ENCODE results near the gene HES7. TPM values are rescaled to one million over a fixed set of nuclear protein-coding genes. Genes with fewer than 3 reads are reported as not detected.

The HES7 gene
- total RNA-seq, 2 experiments from 2014 or later, result 4.0 to 4.9 TPM

DNA sequence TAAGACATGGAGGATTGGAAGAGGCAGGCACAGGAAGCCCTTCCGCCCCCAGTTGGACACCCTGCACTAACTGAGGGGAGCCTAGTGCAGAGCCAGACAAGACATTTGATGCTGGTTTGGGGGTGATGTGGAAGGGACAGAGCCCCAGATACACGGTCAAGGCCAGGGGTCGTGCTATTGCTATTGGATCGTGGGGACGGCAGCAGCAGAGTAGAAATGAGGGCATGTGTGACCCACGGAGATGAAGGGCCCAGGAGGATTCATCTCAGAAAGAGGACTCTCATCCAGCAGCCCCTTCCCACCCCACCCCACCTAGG, 40.9 kb upstream of the HES7 start:
- ChIA-PET CTCF (interaction anchor here (0.6 to 1.3 kb wide), 4 partner anchors 28 to 82 kb away, joined by 3 to 4 read pairs (median 3); no protein-coding TSS in a partner anchor), POLR2A (interaction anchor here (0.8 to 22.8 kb wide), 13 partner anchors 7 to 478 kb away, joined by 3 to 476 read pairs (median 5); partner anchors contain the start of genes HES7 and TMEM107)
- peak overlapping the region; percentile 99 for H3K27ac Mint-ChIP-seq
- peak overlapping the region; percentile 77 for H3K4me3 Mint-ChIP-seq
- intact Hi-C loops (cut with micrococcal nuclease), result no loop called here
- no peak for DNase-seq
- H3K4me1 Mint-ChIP-seq (ENCODE audit: low read depth), result peaks cover 43% of the 10 kb centered on the region
- peak; percentile 9 for ATAC-seq
- no peaks in the 10 kb centered on the region for H3K27me3 Mint-ChIP-seq
- H3K9me3 Mint-ChIP-seq, result no peaks in the 10 kb centered on the region
- H3K36me3 Mint-ChIP-seq (ENCODE audit: low read depth), result peaks cover 21% of the 10 kb centered on the region
- TF ChIP-seq, protein P1, sequence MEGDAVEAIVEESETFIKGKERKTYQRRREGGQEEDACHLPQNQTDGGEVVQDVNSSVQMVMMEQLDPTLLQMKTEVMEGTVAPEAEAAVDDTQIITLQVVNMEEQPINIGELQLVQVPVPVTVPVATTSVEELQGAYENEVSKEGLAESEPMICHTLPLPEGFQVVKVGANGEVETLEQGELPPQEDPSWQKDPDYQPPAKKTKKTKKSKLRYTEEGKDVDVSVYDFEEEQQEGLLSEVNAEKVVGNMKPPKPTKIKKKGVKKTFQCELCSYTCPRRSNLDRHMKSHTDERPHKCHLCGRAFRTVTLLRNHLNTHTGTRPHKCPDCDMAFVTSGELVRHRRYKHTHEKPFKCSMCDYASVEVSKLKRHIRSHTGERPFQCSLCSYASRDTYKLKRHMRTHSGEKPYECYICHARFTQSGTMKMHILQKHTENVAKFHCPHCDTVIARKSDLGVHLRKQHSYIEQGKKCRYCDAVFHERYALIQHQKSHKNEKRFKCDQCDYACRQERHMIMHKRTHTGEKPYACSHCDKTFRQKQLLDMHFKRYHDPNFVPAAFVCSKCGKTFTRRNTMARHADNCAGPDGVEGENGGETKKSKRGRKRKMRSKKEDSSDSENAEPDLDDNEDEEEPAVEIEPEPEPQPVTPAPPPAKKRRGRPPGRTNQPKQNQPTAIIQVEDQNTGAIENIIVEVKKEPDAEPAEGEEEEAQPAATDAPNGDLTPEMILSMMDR (IDR thresholded peaks at IDR 0.05), result no peak

DNA sequence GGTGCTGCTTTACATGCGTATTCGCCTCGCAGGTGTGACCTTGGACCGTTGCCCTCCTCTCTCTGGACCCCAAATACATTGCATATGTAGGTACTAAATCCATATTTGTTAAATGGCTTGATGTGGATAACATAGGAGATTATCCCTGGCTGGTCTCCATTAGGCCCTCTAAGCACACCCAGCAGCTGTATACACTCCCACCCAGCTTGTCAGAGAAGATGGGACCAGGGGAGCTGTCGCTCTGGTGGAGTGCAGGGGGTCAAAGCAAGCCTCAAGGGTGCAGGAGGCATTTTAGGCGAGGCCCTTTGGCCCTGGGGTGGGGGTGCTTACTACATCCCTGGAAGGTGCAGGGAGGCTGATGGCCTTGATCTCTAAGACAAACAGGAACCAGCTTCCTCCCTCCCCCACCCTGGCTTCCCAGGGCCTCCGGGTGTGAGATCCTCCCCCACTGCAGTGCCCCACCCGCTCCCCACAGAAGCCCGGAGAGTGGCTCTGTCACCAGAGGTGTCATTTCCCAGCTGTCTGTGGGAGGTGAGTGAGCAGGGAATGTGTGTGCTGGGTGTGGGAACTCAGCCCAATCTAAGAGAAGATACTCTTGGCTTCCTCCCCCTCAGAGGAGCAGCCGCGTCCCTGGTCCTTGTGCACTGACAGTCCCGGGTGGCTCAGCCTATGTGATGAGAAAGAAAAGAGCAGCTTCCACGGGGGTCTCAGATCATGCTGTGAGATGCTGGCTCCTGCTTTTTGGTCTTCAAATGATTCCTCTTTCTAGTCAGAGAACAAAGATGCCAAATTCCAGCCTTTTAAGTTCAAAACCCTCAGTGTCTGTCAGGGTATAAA, 40.3 kb upstream of the HES7 start:
- DNase-seq (peak; percentile 88), ATAC-seq (peak; percentile 64)
- H3K27ac Mint-ChIP-seq, result peak overlapping the region; percentile 99
- peak overlapping the region; percentile 77 for H3K4me3 Mint-ChIP-seq
- TF ChIP-seq, protein P1 (IDR thresholded peaks at IDR 0.05), result no peak
- peaks cover 23% of the 10 kb centered on the region for H3K36me3 Mint-ChIP-seq (ENCODE audit: low read depth)
- intact Hi-C loops (cut with micrococcal nuclease), result no loop called here
- H3K27me3 Mint-ChIP-seq, result no peaks in the 10 kb centered on the region
- H3K4me1 Mint-ChIP-seq (ENCODE audit: low read depth), result peaks cover 49% of the 10 kb centered on the region
- POLR2A ChIA-PET, result interaction anchor here (0.7 to 22.8 kb wide), 17 partner anchors 8 to 478 kb away, joined by 3 to 476 read pairs (median 5); partner anchors contain the start of genes AURKB, HES7 and TMEM107
- H3K9me3 Mint-ChIP-seq, result no peaks in the 10 kb centered on the region
- CTCF ChIA-PET, result interaction anchor here (0.6 to 1.3 kb wide), 7 partner anchors 9 to 82 kb away, joined by 3 to 4 read pairs (median 3); partner anchors contain the start of gene ALOXE3

DNA sequence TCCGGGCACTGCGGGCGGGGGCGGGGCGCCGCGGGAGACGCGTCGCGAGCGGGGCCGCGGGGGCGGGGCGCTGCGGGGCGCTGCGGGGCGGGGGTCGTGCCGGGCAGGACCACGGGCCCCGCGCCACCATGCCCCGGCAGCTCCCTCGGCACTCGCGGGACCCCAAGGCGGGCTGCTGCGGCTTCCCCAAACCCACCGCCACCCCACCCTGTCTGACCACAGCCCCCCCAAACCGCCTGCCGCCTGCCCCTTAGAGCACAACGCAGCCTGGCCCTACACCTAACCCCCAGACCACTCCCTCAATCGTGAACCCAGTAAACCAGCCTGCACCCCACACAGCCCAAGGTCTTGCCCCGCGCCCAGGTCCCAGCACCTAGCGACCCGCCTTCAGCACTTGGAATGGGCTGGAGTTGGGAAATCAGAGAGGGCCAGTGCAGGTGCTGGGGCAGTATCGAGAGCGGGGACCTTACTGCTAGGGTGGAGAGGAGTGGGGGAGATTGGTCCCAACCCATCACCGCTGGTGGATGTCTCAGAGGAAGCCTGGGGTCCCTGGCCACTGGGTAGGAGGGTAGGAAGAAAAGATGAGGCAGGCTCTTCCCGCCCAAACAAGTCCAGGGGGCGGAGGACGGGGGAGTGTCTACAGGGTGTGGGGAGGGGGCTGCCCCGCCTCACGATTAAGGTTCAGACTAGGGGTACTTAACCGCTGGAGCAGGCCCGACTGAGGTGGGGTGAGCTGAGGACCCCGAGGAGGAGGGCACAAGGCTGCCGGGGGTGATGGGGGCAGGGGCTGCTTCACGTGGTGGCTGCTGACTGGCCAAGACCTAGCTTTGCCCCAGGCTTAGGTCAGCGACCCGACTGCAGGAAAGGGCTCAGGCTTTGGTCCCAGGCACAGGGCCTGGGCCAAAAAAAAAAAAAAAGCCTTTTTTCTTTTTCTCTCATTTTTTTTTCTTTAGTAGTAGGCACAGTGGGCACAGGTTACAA, 39.4 kb upstream of the HES7 start:
- H3K36me3 Mint-ChIP-seq (ENCODE audit: low read depth), result peaks cover 29% of the 10 kb centered on the region
- H3K4me1 Mint-ChIP-seq (ENCODE audit: low read depth), result peaks cover 56% of the 10 kb centered on the region
- no peaks in the 10 kb centered on the region for H3K27me3 Mint-ChIP-seq
- peak; percentile 10 for ATAC-seq
- H3K27ac Mint-ChIP-seq, result peak overlapping the region; percentile 99
- POLR2A ChIA-PET, result interaction anchor here (0.7 to 22.8 kb wide), 21 partner anchors 9 to 477 kb away, joined by 3 to 476 read pairs (median 5); partner anchors contain the start of genes AURKB, BORCS6, HES7 and TMEM107
- CTCF ChIA-PET, result interaction anchor here (0.9 to 3.2 kb wide), 7 partner anchors 10 to 83 kb away, joined by 3 to 11 read pairs (median 4); partner anchors contain the start of gene ALOXE3
- TF ChIP-seq, protein P1 (IDR thresholded peaks at IDR 0.05), result no peak
- peak overlapping the region; percentile 88 for H3K4me3 Mint-ChIP-seq
- H3K9me3 Mint-ChIP-seq, result no peaks in the 10 kb centered on the region
- intact Hi-C loops (cut with micrococcal nuclease), result no loop called here
- peak; percentile 57 for DNase-seq

DNA sequence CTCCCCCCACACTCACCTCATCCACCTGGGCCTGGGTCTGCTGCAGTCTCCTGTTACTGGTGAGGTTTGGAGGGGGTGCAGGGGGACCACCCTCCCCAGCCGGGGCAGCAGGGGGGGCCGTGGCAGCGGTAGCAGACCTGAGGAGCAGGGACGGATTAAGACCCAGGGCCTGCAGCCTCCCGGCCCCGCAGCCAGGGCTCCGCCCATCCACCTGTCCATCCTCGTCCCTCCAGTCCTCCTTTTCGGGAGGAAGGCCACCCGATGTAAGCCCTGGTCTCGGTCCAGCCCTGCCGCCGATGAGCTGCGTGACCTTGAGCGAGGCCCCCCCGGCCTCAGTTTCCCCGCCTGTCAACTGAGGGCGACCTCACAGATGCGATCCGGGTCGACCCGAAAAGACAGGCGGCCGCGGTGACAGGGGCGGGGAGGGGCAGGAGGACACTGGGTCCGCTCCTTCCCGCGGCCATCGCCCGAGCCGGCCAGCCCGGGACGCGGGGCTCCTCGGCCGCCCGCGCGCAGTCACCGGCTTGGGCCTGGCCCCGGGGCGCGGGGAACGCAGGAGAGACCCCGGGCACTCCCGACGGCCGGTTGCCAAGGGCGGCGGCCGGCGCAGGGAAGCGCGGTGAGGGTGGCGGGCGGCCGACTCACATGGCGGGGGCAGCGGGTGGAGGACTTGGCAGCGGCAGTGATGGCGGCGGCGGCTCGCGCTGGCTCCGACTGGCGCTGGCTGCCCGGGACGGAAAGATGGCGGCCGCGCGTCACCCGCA, 38.5 kb upstream of the HES7 start, which contains the start of gene VAMP2:
TSS of gene VAMP2 (minus strand) at position 716 of the 764 bp plus-strand sequence. CDS start at position 647, 69 bp downstream.
- peaks cover 30% of the 10 kb centered on the region for H3K36me3 Mint-ChIP-seq (ENCODE audit: low read depth)
- DNase-seq (peak; percentile 86), ATAC-seq (peak; percentile 32)
- peak within 1 kb of the TSS; percentile 88 for H3K4me3 Mint-ChIP-seq
- intact Hi-C loops (cut with micrococcal nuclease), result no loop called here
- ChIA-PET POLR2A (interaction anchor here (0.8 to 22.8 kb wide), 7 partner anchors 9 to 86 kb away, joined by 3 to 476 read pairs (median 13); partner anchors contain the start of genes BORCS6, CTC1 and HES7), CTCF (interaction anchor here (3.2 kb wide), 1 partner anchor 44 kb away, joined by 11 read pairs; the partner anchor contains the start of gene ALOXE3)
- TF ChIP-seq, protein P1 (IDR thresholded peaks at IDR 0.05), result no peak
- H3K27me3 Mint-ChIP-seq, result no peaks in the 10 kb centered on the region
- H3K27ac Mint-ChIP-seq, result peak within 1 kb of the TSS; percentile 99
- no peaks in the 10 kb centered on the region for H3K9me3 Mint-ChIP-seq
- peaks cover 57% of the 10 kb centered on the region for H3K4me1 Mint-ChIP-seq (ENCODE audit: low read depth)

Data from activated CD8-positive, alpha-beta T cell treated with anti-CD3 and anti-CD28 coated beads for 36 hours (primary cell).